ENCODE measurements around the gene MON2. TPM values are rescaled to one million over a fixed set of nuclear protein-coding genes. Genes with fewer than 3 reads are reported as not detected.

The MON2 gene
- total and polyA plus RNA-seq, 12 donors: 5.0 to 25.3 (median 18.5) TPM

DNA sequence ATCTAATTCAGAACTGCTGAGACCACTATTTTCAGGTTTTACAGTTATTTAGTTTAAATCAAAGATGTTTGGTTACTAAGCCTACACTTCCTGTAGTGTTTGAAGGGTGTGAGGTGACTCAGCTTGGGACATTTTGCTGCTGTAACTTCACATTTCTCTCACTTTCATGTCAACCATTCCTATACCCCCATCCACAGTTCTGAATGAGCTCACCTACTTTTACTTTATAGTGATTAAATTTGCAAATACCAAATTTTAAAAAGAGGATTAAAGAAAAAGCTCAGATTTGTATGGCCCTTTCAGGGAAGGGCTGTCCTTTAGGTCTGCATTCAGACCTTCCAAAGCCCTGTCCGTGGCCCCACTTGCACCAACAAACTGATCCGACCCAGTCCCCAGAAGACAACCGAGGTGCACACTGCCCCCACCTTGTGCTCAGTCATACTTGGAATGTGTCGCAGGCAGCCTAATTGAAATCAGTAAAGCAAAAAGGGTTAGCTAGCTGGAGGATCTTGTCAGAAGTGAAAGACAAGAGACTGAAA, 174.4 kb downstream of the MON2 start:
- 71 to 76% methylated on average over 4 of the region's 4 CpGs for WGBS, 2 donors
- intact Hi-C loops (cut with DNase I): loop anchor here in 1 of 10 donors (10.0 kb wide), 1 partner anchor 54 kb away; no protein-coding TSS in a partner anchor
- H3K4me3 ChIP-seq: no peak overlapping the region
- no peak for DNase-seq
- TF ChIP-seq, protein P1, sequence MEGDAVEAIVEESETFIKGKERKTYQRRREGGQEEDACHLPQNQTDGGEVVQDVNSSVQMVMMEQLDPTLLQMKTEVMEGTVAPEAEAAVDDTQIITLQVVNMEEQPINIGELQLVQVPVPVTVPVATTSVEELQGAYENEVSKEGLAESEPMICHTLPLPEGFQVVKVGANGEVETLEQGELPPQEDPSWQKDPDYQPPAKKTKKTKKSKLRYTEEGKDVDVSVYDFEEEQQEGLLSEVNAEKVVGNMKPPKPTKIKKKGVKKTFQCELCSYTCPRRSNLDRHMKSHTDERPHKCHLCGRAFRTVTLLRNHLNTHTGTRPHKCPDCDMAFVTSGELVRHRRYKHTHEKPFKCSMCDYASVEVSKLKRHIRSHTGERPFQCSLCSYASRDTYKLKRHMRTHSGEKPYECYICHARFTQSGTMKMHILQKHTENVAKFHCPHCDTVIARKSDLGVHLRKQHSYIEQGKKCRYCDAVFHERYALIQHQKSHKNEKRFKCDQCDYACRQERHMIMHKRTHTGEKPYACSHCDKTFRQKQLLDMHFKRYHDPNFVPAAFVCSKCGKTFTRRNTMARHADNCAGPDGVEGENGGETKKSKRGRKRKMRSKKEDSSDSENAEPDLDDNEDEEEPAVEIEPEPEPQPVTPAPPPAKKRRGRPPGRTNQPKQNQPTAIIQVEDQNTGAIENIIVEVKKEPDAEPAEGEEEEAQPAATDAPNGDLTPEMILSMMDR (IDR thresholded peaks at IDR 0.05): no peak
- peaks cover 0 to 12% (median 0%) of the 10 kb centered on the region in 9 donors for H3K4me1 ChIP-seq
- peaks cover 0 to 5% (median 0%) of the 10 kb centered on the region in 9 donors for H3K36me3 ChIP-seq
- ATAC-seq: no peak
- H3K27ac ChIP-seq: no peak overlapping the region
- peaks cover 0 to 4% (median 0%) of the 10 kb centered on the region in 7 donors for H3K27me3 ChIP-seq
- no peaks in the 10 kb centered on the region for H3K9me3 ChIP-seq

DNA sequence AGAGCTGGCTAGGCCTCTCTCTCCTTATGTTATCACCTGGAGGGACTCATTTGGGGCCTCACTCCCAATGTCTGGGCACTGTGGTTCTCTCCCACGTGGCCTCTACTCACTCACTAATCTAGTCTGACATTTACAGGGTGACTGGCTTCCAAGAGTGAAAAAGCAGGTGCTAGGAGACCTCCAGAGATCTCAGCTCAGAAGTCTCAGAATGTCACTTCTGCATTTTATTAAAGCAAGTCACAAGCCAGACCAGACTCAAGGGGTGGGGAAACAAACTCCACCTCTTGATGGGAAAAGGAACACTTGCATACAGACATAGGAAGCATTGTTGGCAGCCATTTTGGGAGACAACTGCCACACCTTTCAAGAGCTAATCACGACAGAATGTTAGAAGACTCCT, 175.9 kb downstream of the MON2 start:
- 70 to 88% methylated on average over 2 of the region's 2 CpGs for WGBS, 2 donors
- peaks cover 0 to 12% (median 0%) of the 10 kb centered on the region in 9 donors for H3K36me3 ChIP-seq
- TF ChIP-seq, protein P1 (IDR thresholded peaks at IDR 0.05): no peak
- H3K9me3 ChIP-seq: no peaks in the 10 kb centered on the region
- peaks cover 0 to 14% (median 0%) of the 10 kb centered on the region in 9 donors for H3K4me1 ChIP-seq
- no peak overlapping the region for H3K4me3 ChIP-seq
- intact Hi-C loops (cut with DNase I): loop anchor here in 1 of 10 donors (10.0 kb wide), 1 partner anchor 52 kb away; no protein-coding TSS in a partner anchor
- H3K27me3 ChIP-seq: no peaks in the 10 kb centered on the region
- no peak for DNase-seq
- H3K27ac ChIP-seq: no peak overlapping the region
- ATAC-seq: no peak

DNA sequence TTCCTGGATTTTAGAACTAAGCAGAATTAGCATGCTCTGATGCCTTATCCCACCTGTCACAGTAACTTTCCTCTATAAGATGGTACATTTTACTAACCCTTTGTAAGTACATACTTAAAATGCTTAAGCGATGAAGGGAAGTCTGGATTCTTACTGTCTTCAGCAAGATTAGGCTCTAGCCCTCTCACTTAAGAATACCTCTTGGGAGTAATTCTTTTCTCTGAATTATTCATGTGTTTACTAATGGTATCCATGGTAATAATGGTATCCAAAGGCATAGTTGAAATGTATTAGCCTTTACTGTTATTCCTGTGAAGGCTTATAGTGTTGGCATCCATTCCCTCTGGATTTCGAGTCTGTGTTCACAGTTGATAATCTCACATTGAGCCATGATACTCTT, 176.9 kb downstream of the MON2 start:
- intact Hi-C loops (cut with DNase I): loop anchor here in 1 of 10 donors (10.0 kb wide), 1 partner anchor 51 kb away; no protein-coding TSS in a partner anchor
- no peak overlapping the region for H3K4me3 ChIP-seq
- peaks cover 0 to 16% (median 0%) of the 10 kb centered on the region in 9 donors for H3K4me1 ChIP-seq
- no peaks in the 10 kb centered on the region for H3K27me3 ChIP-seq
- no peak overlapping the region for H3K27ac ChIP-seq
- H3K9me3 ChIP-seq: no peaks in the 10 kb centered on the region
- ATAC-seq (no peak), DNase-seq (no peak)
- H3K36me3 ChIP-seq: peaks cover 0 to 17% (median 0%) of the 10 kb centered on the region in 9 donors
- 75 to 80% methylated on average over 2 of the region's 2 CpGs for WGBS, 2 donors
- TF ChIP-seq, protein P1 (IDR thresholded peaks at IDR 0.05): no peak

DNA sequence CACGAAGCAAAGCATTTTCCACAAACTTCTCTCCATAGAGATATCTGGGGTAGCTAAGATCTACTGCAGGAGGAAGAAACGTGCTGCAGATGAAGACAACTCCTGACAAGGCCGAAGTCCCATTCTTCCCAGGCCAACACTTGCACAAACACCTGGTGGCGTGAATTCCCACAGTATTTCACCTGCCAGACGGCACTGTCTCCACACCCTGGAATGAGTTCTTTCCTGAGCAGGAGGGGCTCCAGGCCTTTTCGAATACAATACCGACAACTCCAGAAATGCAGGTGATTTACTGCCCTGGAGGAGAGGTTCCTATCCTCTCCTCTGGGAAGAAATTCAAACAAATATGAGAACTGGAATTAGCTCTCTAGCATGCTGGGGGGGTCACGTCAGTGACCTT, 179.9 kb downstream of the MON2 start:
- ATAC-seq: no peak
- Histone ChIP-seq H3K36me3 (peaks cover 0 to 17% (median 0%) of the 10 kb centered on the region in 9 donors), H3K27me3 (no peaks in the 10 kb centered on the region), H3K4me1 (peaks cover 0 to 7% (median 0%) of the 10 kb centered on the region in 9 donors), H3K4me3 (no peak overlapping the region), H3K27ac (no peak overlapping the region), H3K9me3 (no peaks in the 10 kb centered on the region)
- TF ChIP-seq, protein P1 (IDR thresholded peaks at IDR 0.05): no peak
- no peak for DNase-seq
- WGBS, 2 donors: 97% methylated on average over 8 of the region's 8 CpGs
- intact Hi-C loops (cut with DNase I): loop anchor here in 1 of 10 donors (10.0 kb wide), 1 partner anchor 48 kb away; no protein-coding TSS in a partner anchor

Measured in heart right ventricle (tissue), 16 donors.